ENCODE measurements around the gene BFAR. TPM values are rescaled to one million over a fixed set of nuclear protein-coding genes. Genes with fewer than 3 reads are reported as not detected.

BFAR gene
- polyA plus RNA-seq, 1 donor from 2014 or later: 63.5 TPM

- TF ChIP-seq SMC3 (conservative IDR thresholded peaks at IDR 0.05; ENCODE audit: poor library complexity) (peak; percentile 68), REST (IDR thresholded peaks at IDR 0.05; ENCODE audit: borderline replicate concordance) (no peak), RAD21 (conservative IDR thresholded peaks at IDR 0.05) (peak; percentile 52), MXI1 (conservative IDR thresholded peaks at IDR 0.05; ENCODE audit: poor library complexity, severe bottlenecking) (no peak), EZH2 (IDR thresholded peaks at IDR 0.05; ENCODE audit: borderline replicate concordance, insufficient read depth, low read length, poor library complexity, severe bottlenecking) (no peak), CTCF (IDR thresholded peaks at IDR 0.05; ENCODE audit: poor library complexity, severe bottlenecking) (peak; percentile 60), POLR2AphosphoS5 (IDR thresholded peaks at IDR 0.05) (no peak), EP300 (conservative IDR thresholded peaks at IDR 0.05; ENCODE audit: poor library complexity, severe bottlenecking) (no peak), TAF1 (IDR thresholded peaks at IDR 0.05; ENCODE audit: low read depth) (no peak)
- H3K27ac ChIP-seq (ENCODE audit: low read length): no peak overlapping the region
These were observed 32.6 kb upstream of the BFAR start for GRCh38 chr16:14600164-14600563.

GRCh38 chr16:14602443-14602963, 30.2 kb upstream of the BFAR start:
- H3K4me3 ChIP-seq (ENCODE audit: low read length): no peak overlapping the region
- no peaks in the 10 kb centered on the region for H3K27me3 ChIP-seq (ENCODE audit: insufficient read depth, low read depth, low read length)
- H3K9ac ChIP-seq (ENCODE audit: low read length): no peak overlapping the region
- TF ChIP-seq EP300 (conservative IDR thresholded peaks at IDR 0.05; ENCODE audit: poor library complexity, severe bottlenecking): no peak
- TF ChIP-seq SMC3 (conservative IDR thresholded peaks at IDR 0.05; ENCODE audit: poor library complexity): no peak
- no peak for TF ChIP-seq MXI1 (conservative IDR thresholded peaks at IDR 0.05; ENCODE audit: poor library complexity, severe bottlenecking)
- TF ChIP-seq REST (IDR thresholded peaks at IDR 0.05; ENCODE audit: borderline replicate concordance): no peak
- TF ChIP-seq POLR2AphosphoS5 (IDR thresholded peaks at IDR 0.05): no peak
- TF ChIP-seq EZH2 (IDR thresholded peaks at IDR 0.05; ENCODE audit: borderline replicate concordance, insufficient read depth, low read length, poor library complexity, severe bottlenecking): no peak
- TF ChIP-seq TAF1 (IDR thresholded peaks at IDR 0.05; ENCODE audit: low read depth): no peak
- no peak for TF ChIP-seq RAD21 (conservative IDR thresholded peaks at IDR 0.05)
- TF ChIP-seq CTCF (IDR thresholded peaks at IDR 0.05; ENCODE audit: poor library complexity, severe bottlenecking): no peak
- H2AFZ ChIP-seq (ENCODE audit: low read depth, low read length): no peak overlapping the region
- H3K4me2 ChIP-seq (ENCODE audit: low read length): no peak overlapping the region
- H3K27ac ChIP-seq (ENCODE audit: low read length): no peak overlapping the region
- no peaks in the 10 kb centered on the region for H3K9me2 ChIP-seq (ENCODE audit: insufficient read depth, low read length)
- H4K20me1 ChIP-seq (ENCODE audit: insufficient read depth): no peaks in the 10 kb centered on the region
- no peaks in the 10 kb centered on the region for H3K9me3 ChIP-seq (ENCODE audit: low read length)
- H3K36me3 ChIP-seq (ENCODE audit: insufficient read depth, low read length): peaks cover 7% of the 10 kb centered on the region
- H3K79me2 ChIP-seq (replicated peaks; ENCODE audit: insufficient read depth, low read length): no peaks in the 10 kb centered on the region
- H3F3A ChIP-seq (ENCODE audit: insufficient read depth, low read length, poor library complexity, severe bottlenecking): no peaks in the 10 kb centered on the region

More at GRCh38 chr16:14600164-14600563, 32.6 kb upstream of the BFAR start:
- peaks cover 7% of the 10 kb centered on the region for H3K36me3 ChIP-seq (ENCODE audit: insufficient read depth, low read length)
- H3K9ac ChIP-seq (ENCODE audit: low read length): no peak overlapping the region
- H2AFZ ChIP-seq (ENCODE audit: low read depth, low read length): no peak overlapping the region
- no peaks in the 10 kb centered on the region for H3K27me3 ChIP-seq (ENCODE audit: insufficient read depth, low read depth, low read length)
- no peak overlapping the region for H3K4me2 ChIP-seq (ENCODE audit: low read length)
- H4K20me1 ChIP-seq (ENCODE audit: insufficient read depth): no peaks in the 10 kb centered on the region
- no peaks in the 10 kb centered on the region for H3K9me2 ChIP-seq (ENCODE audit: insufficient read depth, low read length)
- H3K4me3 ChIP-seq (ENCODE audit: low read length): no peak overlapping the region
- H3F3A ChIP-seq (ENCODE audit: insufficient read depth, low read length, poor library complexity, severe bottlenecking): no peaks in the 10 kb centered on the region
- no peaks in the 10 kb centered on the region for H3K9me3 ChIP-seq (ENCODE audit: low read length)
- H3K79me2 ChIP-seq (replicated peaks; ENCODE audit: insufficient read depth, low read length): no peaks in the 10 kb centered on the region

Data from neural cell (in vitro differentiated cells).